ENCODE data around the gene CELF2. TPM values are rescaled to one million over a fixed set of nuclear protein-coding genes. Genes with fewer than 3 reads are reported as not detected.
A peak's percentile ranks its signal among the peaks of the same experiment; 100 is the strongest.

CELF2 gene
- total and polyA plus RNA-seq, 7 donors: 6.0 to 83.1 (median 48.9) TPM

DNA sequence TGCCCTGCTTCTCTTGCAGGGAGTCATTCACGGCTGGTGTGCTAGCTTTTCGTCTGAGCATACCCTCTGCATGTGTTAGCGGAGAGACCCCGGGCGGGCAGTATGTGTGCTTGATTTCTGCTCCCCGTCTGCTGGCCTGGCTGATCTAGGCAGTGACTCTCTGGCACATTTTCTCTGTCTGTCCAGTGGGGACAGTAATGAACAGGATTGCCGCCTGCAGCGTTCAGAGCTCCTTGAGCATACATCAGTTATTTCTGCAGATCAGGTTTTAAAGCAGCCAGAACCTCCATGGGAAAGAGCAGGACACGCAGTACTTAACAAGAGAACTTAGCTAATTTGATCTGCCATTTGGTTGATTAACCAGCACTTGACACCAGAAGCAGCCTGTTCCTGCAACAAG lies 242.5 kb downstream of the CELF2 start:
- DNase-seq: no peak
- Histone ChIP-seq H3K27me3 (no peaks in the 10 kb centered on the region), H3K4me3 (no peak overlapping the region), H3K27ac (no peak overlapping the region), H3K36me3 (peaks cover 0 to 50% (median 18%) of the 10 kb centered on the region in 4 donors), H3K9me3 (no peaks in the 10 kb centered on the region), H3K4me1 (peaks cover 0 to 17% (median 11%) of the 10 kb centered on the region in 4 donors)
- WGBS, 2 donors: 93 to 94% methylated on average over 9 of the region's 9 CpGs
- no peak for TF ChIP-seq POLR2AphosphoS5 (IDR thresholded peaks at IDR 0.05)
- no peak for TF ChIP-seq CTCF (IDR thresholded peaks at IDR 0.05)
- no peak for TF ChIP-seq EP300 (IDR thresholded peaks at IDR 0.05)
- TF ChIP-seq POLR2A (IDR thresholded peaks at IDR 0.05): no peak
- intact Hi-C loops (cut with DNase I): no loop called here

GRCh38 chr10:11261143-11261542 lies 243.5 kb downstream of the CELF2 start:
- WGBS, 2 donors: 91 to 93% methylated on average over 7 of the region's 7 CpGs
- Histone ChIP-seq H3K27ac (peak overlapping the region in 1 of 4 donors; percentile 18), H3K36me3 (peaks cover 0 to 40% (median 14%) of the 10 kb centered on the region in 4 donors), H3K4me3 (no peak overlapping the region), H3K4me1 (peaks cover 0 to 21% (median 11%) of the 10 kb centered on the region in 4 donors), H3K27me3 (no peaks in the 10 kb centered on the region), H3K9me3 (no peaks in the 10 kb centered on the region)
- intact Hi-C loops (cut with DNase I): no loop called here
- no peak for DNase-seq
- TF ChIP-seq POLR2AphosphoS5 (IDR thresholded peaks at IDR 0.05): no peak
- TF ChIP-seq POLR2A (IDR thresholded peaks at IDR 0.05): no peak
- no peak for TF ChIP-seq CTCF (IDR thresholded peaks at IDR 0.05)
- no peak for TF ChIP-seq EP300 (IDR thresholded peaks at IDR 0.05)

DNA sequence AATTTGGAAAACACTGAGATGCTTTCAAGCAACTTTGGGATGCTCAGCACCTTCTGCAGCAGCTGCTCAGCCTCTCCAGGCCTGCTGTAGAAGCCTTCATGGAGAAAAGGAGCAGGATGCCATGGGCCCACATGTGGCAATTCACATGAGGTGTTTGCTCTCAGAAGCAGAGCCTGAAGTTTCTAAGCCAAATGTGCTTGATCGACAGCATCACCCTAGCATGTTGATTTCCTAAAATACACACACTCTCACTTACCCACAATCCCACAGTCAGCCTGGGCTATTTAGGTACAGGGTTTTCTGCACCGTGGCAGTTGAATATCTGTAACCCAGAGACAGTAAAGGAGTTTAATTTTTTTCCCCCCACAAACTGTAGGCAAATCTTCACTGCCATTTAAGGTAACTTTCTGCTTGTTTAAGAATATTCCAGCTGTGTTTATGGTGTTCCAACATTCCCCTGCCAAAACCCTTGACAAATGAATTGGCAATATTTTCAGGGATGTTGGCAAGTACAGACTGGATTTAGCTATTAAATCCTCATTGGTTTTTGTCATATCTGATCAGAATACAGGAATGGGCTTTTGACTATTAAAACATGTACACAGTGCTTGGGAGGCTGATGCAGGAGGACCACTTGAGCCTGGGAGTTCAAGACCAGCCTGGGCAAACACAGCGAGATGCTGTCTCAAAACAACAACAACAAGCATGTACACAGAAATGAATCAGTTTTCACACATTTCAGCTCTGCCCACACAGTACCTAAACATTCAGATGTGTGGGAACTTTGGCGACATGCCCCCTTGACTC lies 244.2 kb downstream of the CELF2 start:
- WGBS, 2 donors: 67 to 83% methylated on average over 4 of the region's 4 CpGs
- Histone ChIP-seq H3K27ac (peak overlapping the region in 2 of 4 donors; percentile 18 to 28), H3K36me3 (peaks cover 0 to 39% (median 14%) of the 10 kb centered on the region in 4 donors), H3K4me3 (no peak overlapping the region), H3K4me1 (peaks cover 0 to 21% (median 11%) of the 10 kb centered on the region in 4 donors), H3K27me3 (no peaks in the 10 kb centered on the region), H3K9me3 (no peaks in the 10 kb centered on the region)
- DNase-seq: no peak
- intact Hi-C loops (cut with DNase I): no loop called here
- TF ChIP-seq EP300 (IDR thresholded peaks at IDR 0.05) (no peak), POLR2AphosphoS5 (IDR thresholded peaks at IDR 0.05) (peak in 1 of 4 donors; percentile 57), POLR2A (IDR thresholded peaks at IDR 0.05) (no peak)

DNA sequence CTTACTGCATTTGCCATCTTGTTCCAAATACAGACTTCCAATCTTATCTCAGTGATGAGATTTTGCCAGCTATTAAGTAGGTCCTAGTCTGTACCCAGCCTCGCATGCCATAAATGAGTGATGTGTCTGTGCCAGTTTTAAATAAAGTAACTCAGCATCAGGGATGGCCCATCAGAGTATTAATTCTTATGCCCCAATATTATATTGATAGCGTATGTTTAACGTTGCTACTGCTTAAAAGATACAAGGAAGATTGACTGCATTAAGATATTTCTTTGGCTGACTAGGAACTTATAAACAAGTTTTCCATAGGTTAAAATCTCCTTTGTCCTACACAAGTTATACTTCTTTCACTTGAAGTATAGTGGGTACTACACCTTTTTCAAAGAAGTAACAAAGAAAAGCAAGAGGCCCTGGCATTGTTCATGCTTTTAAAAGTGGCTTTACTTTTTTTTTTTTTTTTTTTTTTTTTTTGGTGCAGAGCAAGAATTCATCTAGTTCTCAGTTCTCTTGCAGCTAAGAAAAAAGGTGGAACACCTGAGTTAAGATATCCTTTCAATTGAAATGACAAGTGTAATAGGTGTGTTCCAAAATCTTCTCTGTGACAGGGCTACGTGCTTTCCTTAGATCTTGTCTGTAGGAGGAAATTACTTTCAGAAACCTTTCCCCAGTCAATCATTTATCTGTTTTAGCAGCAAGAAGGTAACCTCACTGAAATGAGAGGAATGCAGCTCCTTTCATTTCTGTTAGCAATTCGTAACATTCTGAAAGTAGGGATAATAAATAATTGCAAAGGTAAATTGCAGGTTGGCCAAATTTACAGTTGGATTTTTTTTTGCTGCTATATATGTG lies 245.0 kb downstream of the CELF2 start:
- Histone ChIP-seq H3K36me3 (peaks cover 0 to 35% (median 13%) of the 10 kb centered on the region in 4 donors), H3K27me3 (no peaks in the 10 kb centered on the region), H3K4me3 (no peak overlapping the region), H3K4me1 (peaks cover 0 to 21% (median 11%) of the 10 kb centered on the region in 4 donors), H3K9me3 (no peaks in the 10 kb centered on the region), H3K27ac (no peak overlapping the region)
- WGBS, 2 donors: 77 to 89% methylated on average over 5 of the region's 5 CpGs
- TF ChIP-seq EP300 (IDR thresholded peaks at IDR 0.05) (no peak), POLR2AphosphoS5 (IDR thresholded peaks at IDR 0.05) (no peak), POLR2A (IDR thresholded peaks at IDR 0.05) (no peak), CTCF (IDR thresholded peaks at IDR 0.05) (no peak)
- intact Hi-C loops (cut with DNase I): no loop called here
- no peak for DNase-seq

DNA sequence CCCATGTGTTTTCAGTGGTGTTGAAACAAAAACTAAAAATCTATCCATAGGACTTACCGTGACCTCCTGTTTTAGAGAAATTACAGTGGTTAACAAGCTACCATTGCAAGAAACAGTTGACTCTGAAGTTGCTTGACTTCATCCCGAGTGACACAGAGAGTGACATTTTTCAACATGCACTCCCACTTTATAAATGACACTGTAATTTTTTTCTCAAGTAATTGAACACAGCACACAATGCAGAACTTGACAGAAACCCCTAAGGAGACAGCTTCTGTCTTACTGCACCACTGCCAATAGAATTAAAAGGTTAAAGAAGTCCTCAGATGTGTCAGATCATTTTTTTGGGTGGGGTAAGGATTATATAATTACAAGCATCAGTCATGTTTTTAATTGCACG lies 246.1 kb downstream of the CELF2 start:
- Histone ChIP-seq H3K27me3 (no peaks in the 10 kb centered on the region), H3K9me3 (no peaks in the 10 kb centered on the region), H3K4me1 (peaks cover 0 to 21% (median 11%) of the 10 kb centered on the region in 4 donors), H3K4me3 (no peak overlapping the region), H3K27ac (no peak overlapping the region), H3K36me3 (peaks cover 0 to 24% (median 4%) of the 10 kb centered on the region in 4 donors)
- TF ChIP-seq CTCF (IDR thresholded peaks at IDR 0.05): no peak
- WGBS, 2 donors: 57 to 74% methylated on average over 3 of the region's 3 CpGs
- DNase-seq: no peak
- intact Hi-C loops (cut with DNase I): no loop called here

Data from sigmoid colon (tissue), 7 donors.